ENCODE data around the gene EIF2D.

GRCh38 chr1:206570529-206570928 is 41.7 kb downstream of the EIF2D start:
- TF ChIP-seq CTCF (conservative IDR thresholded peaks at IDR 0.05; ENCODE audit: low read depth, low read length) (no peak), EZH2 (IDR thresholded peaks at IDR 0.05; ENCODE audit: low read length, unreplicated experiment) (no peak)

Measured in PC-3 (cell line).